TTC549 (cell line): ENCODE results near the gene KDM4D.
"Not testable (repeated sequence)": the region's sequence is repeated elsewhere in the genome, so short reads cannot be mapped to it uniquely, and the experiment has no call there.

ENCODE experiments used
- FAIRE-seq: peaks from 2 replicates; lab custom pipeline; 2012; peaks lifted over from hg19 to GRCh38; lab: Jason Lieb, UNC

The KDM4D gene

DNA sequence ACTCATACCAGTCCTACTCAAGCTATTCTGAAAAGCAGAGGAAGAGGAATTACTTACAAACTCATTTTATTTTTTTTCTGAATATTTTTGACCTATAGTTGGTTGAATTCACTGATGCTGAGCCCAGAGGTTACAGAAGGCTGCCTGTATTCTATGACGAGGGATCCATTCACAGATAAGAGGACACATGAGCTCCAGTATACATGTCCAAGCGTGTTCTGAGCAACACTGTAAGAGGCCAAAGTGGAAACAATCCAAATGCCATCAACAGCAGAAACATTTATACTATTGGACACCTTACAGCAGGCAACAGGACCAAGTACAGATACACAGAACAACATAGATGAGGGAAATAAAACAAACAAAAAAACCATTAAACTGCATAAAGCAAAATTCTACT lies 61.8 kb downstream of the KDM4D start:
- FAIRE-seq = no peak

DNA sequence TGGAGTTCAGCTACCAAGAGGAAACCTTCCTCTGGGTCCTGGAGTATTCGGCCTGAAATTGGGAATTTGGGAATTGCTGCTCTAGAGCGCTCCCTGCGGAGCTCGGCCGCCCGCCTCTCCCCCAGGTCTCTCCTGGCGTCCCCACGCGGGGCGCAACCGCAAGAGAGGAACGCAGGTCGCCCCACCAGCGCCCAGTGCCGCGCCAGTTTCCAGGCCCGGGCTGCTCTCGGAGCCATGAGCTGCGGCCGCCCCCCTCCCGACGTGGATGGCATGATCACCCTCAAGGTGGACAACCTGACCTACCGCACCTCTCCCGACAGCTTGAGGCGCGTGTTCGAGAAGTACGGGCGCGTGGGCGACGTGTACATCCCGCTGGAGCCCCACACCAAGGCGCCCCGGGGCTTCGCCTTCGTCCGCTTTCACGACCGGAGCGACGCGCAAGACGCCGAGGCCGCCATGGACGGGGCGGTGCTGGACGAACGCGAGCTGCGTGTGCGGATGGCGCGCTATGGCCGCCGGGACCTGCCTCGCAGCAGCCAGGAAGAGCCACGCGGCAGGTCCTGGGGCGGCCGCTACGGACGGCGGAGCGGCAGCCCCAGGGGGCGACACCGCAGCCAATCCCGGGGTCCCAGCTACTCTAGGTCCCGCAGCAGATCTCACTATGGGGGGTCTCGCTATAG lies 64.0 kb downstream of the KDM4D start:
- FAIRE-seq = not testable (repeated sequence)

DNA sequence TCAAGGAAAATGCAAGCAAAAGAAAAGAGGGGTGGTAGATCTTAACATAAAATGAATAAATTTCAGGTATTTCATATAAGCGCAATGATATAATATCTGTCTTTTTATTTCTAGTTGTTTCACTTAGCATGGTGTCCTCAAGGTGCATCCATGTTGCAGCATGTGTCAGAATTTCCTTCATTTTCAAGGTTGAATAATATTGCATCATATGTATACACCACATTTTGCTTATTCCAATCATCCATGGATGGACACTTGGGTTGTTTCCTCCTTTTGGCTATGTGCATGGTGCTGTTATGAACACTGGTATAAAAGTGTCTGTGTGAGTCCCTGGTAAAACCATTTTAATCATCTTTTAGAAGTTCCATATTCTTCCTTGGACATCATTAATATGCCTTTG lies 68.7 kb downstream of the KDM4D start:
- FAIRE-seq = no peak

DNA sequence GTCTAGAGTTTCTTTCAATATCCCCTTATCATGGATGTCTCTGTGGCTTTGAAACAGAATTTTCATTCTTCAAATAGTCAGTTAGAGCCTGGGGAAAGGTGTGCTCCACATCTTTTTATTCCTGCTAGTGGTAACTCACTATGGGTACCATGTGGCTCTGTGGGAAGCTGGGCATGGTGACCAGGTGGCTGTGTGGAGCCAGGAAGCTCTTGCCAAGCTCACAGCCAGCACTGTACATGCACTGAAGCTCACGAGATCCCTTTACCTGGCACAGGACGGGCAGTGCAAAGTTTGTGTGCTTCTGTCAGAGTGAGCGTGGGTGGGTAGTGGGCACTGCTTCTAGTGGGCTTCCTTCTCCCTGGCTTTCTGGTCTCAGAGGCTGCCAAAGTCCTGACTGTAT lies 69.4 kb downstream of the KDM4D start:
- FAIRE-seq = no peak

DNA sequence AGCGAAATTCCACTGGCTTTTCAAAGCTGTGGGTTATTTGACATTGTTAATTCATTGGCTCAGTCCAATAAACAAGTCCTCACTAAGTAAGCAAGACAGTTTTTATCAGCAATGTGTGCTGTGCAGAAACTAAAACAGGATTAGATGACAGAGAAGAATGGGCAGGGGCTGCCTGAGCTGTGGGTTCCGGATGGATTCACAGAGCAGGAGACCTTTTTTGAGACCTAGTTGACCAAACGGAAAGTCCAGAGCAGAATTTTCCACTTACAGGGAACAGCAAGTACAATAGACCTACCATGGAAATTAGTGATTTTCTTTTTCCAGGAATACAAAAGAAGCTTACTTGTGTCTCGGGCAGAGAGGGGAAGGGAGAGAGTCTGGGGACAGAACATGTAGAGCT lies 70.5 kb downstream of the KDM4D start:
- no peak for FAIRE-seq

DNA sequence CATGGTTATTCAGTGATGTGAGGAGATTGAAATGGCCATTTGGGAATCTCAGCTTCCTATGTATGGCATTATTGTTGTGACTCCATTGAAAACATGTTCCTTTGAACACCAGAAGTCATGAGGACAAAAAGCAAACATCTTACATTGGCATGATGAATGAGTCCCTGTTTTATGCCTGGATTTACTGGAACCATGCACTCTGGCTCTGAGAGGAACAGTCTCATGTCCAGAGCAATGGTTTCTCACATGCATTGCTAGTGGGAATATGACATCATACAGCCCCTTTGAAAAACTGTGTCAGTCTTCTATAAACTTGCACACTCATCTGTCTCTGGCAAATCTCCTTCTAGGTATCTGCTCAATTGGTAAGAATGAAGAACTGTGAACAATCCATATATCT lies 72.3 kb downstream of the KDM4D start:
- FAIRE-seq = no peak
